RWPE1 (cell line): ENCODE results near the gene STAG1.

ENCODE experiments used
- CTCF ChIA-PET: fragments of 350-600 bp; sonication (Branson Sonifier 250); formaldehyde crosslinking; extraction: SDS; loops from one replicate; lab custom pipeline; 2021; lab: Yijun Ruan, JAX
- POLR2A ChIA-PET: fragments of 400-600 bp; formaldehyde crosslinking; extraction: SDS; loops from one replicate; lab custom pipeline; 2020; ENCODE audit warnings: antibody characterized with exemption; ENCODE audit not compliant: low non-redundant PET; lab: Yijun Ruan, JAX
- DNase-seq: peaks from one replicate; pipeline ENCODE4 v3.0.0; 2012; ENCODE audit warnings: low spot score
- H3K27ac ChIP-seq: fragments of 450-650 bp; 2 replicates; pipeline ENCODE4 v1.5.1; 2017
- TF ChIP-seq, protein P1 (sequence below): fragments of 450-650 bp; conservative IDR thresholded peaks from 2 replicates; pipeline ENCODE4 v1.5.1; 2017; ENCODE audit warnings: low read depth, mild to moderate bottlenecking

The STAG1 gene

DNA sequence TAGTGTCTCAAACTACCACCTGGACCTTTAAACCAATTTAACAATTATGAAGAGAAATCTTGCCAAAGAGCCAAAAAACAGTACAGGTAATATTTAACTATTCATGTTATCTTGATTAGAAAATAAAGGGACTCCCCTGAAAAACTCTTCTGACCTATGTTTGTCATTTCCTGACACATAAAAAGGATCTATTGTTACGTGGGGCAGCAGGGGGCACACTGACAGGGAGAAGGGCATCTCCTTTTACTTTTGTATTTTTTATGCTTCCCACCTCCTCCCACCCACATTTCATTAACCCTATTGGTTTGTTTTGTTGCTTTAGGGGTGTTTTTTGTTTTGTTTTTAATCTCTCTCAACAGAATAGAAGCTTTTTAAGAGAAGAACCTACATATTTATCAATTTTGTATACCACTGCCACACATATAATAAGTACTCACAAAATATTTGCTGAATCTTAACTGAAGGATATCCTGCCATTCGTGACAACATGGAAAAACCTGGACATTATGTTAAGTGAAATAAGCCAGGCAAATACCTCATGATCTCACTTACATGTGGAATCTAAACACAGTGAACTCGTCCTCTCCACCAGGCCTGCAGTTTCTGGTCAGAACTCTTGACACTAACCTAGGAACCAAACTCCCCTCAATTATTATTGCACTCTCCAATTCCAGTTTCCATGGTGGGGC is 17.7 kb downstream of the STAG1 start:
- POLR2A ChIA-PET = no interaction called here
- no peak overlapping the region for H3K27ac ChIP-seq
- CTCF ChIA-PET = interaction anchor here (0.5 to 0.6 kb wide), 2 partner anchors 10 to 280 kb away, joined by 3 to 8 read pairs; no protein-coding TSS in a partner anchor
- TF ChIP-seq, protein P1, sequence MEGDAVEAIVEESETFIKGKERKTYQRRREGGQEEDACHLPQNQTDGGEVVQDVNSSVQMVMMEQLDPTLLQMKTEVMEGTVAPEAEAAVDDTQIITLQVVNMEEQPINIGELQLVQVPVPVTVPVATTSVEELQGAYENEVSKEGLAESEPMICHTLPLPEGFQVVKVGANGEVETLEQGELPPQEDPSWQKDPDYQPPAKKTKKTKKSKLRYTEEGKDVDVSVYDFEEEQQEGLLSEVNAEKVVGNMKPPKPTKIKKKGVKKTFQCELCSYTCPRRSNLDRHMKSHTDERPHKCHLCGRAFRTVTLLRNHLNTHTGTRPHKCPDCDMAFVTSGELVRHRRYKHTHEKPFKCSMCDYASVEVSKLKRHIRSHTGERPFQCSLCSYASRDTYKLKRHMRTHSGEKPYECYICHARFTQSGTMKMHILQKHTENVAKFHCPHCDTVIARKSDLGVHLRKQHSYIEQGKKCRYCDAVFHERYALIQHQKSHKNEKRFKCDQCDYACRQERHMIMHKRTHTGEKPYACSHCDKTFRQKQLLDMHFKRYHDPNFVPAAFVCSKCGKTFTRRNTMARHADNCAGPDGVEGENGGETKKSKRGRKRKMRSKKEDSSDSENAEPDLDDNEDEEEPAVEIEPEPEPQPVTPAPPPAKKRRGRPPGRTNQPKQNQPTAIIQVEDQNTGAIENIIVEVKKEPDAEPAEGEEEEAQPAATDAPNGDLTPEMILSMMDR = no peak
- DNase-seq = no peak

DNA sequence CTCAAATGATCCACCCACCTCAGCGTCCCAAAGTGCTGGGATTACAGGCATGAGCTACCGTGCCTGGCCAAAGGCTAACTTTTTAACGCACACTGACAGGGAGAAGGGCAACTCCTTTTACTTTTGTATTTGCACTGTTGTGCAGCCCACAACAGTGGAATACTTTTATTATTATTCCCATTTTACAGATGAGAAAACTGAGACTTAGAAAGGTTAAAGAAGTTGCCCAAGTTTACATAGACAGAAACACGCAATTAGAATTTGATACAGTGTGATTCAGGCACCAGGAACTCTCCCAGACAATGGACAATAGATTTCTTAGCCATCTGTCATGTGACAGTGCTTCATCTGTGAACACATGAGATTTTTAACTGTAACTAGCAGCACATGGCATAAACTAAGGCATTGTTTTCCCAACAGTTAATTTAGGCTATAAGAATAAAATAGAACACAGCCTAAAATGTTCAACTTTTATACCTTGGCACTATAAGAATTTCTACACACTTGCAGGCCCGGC is 18.8 kb downstream of the STAG1 start:
- ChIA-PET POLR2A (interaction anchor here (0.6 kb wide), 1 partner anchor 532 kb away, joined by 3 read pairs; no protein-coding TSS in a partner anchor), CTCF (interaction anchor here (0.6 kb wide), 1 partner anchor 120 kb away, joined by 3 read pairs; no protein-coding TSS in a partner anchor)
- no peak overlapping the region for H3K27ac ChIP-seq
- DNase-seq = no peak
- TF ChIP-seq, protein P1 = no peak

DNA sequence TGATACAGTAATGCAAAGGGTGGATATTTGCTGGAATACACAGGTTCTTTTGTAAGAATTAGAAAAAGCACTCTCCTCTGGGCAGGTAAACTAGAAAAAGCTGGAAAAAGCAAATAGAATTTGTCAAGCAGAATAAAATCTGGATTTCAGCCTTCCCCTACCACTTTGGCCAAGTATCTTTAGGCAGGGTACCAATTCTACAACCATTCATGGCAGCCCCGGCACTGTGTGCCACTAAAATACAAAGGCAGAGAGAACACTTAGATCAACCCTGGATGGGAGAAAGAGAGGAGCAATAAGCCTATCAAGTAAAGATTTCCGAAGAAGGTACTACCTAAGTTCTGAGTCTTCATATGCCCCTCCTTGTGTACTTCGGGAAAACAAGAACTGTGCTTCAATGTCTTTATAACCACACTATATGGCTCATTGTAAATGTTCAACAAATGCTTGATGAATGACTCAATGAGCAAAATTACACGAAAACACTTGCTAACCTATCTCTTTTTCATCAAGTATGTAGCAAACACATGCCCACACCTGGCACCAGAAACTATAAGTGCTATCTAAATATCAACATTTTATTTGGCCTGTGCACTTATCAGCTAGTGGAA is 20.8 kb downstream of the STAG1 start:
- ChIA-PET CTCF (interaction anchor here (1.0 kb wide), 1 partner anchor 21 kb away, joined by 3 read pairs; the partner anchor contains the start of gene STAG1), POLR2A (interaction anchor here (0.5 to 0.7 kb wide), 2 partner anchors 12 to 52 kb away, joined by 5 to 6 read pairs; no protein-coding TSS in a partner anchor)
- no peak overlapping the region for H3K27ac ChIP-seq
- TF ChIP-seq, protein P1 = no peak
- no peak for DNase-seq

GRCh38 chr3:136730595-136731273 is 21.4 kb downstream of the STAG1 start:
- POLR2A ChIA-PET = interaction anchor here (0.5 to 0.7 kb wide), 2 partner anchors 51 to 548 kb away, joined by 5 read pairs; no protein-coding TSS in a partner anchor
- CTCF ChIA-PET = interaction anchor here (1.0 kb wide), 1 partner anchor 21 kb away, joined by 3 read pairs; the partner anchor contains the start of gene STAG1
- TF ChIP-seq, protein P1 = no peak
- no peak overlapping the region for H3K27ac ChIP-seq
- DNase-seq = no peak

GRCh38 chr3:136728918-136729317 is 23.3 kb downstream of the STAG1 start:
- POLR2A ChIA-PET = interaction anchor here (0.6 kb wide), 1 partner anchor 21 kb away, joined by 3 read pairs; no protein-coding TSS in a partner anchor
- DNase-seq = no peak
- TF ChIP-seq, protein P1 = no peak
- peak overlapping the region; percentile 45 for H3K27ac ChIP-seq
- CTCF ChIA-PET = no interaction called here

GRCh38 chr3:136728473-136728872 is 23.7 kb downstream of the STAG1 start:
- POLR2A ChIA-PET = no interaction called here
- CTCF ChIA-PET = no interaction called here
- TF ChIP-seq, protein P1 = no peak
- H3K27ac ChIP-seq = no peak overlapping the region
- no peak for DNase-seq
